SHP77 treated with DMSO at 0.1 percent for 48 hours (cell line): Measurements from ENCODE around the gene ERC1.
"Not testable (repeated sequence)": the region's sequence is repeated elsewhere in the genome, so short reads cannot be mapped to it uniquely, and the experiment has no call there.

Experiments used
- DNase-seq: peaks from one replicate; lab custom pipeline; 2025; lab: John Stamatoyannopoulos, UW

The ERC1 gene

DNA sequence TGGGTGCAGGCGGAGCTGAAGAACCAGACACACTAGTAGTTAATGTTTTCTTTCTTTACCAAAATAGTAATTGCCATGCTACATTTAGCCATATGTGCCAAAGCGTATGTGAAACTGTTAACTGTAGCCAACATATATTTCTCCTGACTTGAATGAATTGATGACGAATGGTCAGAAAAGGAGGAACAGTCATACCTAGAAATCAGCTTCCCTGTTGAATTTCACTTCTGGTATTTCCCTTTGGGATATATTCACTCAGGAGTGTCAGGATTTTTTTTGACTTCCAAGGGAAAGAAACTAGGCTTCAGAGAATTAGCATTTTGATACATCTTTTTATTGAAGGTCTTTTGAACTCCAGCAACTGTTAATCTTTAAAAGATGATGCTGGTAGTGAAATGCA, 87.0 kb downstream of the ERC1 start:
- no peak for DNase-seq

DNA sequence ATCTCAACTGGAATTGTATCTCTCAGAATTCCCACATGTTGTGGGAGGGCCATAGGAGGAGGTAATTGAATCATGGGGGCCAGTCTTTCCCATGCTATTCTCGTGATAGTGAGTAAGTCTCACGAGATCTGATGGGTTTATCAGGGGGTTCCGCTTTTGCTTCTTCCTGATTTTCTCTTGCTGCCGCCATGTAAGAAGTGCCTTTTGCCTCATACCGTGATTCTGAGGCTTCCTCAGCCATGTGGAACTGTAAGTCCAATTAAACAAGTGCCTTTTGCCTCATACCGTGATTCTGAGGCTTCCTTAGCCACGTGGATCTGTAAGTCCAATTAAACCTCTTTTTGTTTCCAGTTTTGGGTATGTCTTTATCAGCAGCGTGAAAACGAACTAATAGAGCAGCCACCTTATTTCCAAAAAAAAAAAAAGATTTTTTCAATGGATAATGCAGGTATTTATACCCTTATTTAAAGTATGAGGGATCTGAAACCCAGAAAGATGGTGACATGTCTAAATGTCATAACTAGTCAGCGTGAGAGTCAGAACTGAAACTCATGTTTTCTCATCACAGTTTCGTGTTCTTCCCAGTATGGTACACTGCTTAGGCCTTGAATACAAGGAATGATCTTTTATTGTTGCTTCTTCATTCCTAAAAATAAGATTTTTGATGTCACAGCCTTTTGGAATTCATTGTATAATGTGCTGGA, 89.6 kb downstream of the ERC1 start:
- DNase-seq: no peak

- DNase-seq: no peak
These were observed 92.3 kb downstream of the ERC1 start for GRCh38 chr12:1083151-1083888.

DNA sequence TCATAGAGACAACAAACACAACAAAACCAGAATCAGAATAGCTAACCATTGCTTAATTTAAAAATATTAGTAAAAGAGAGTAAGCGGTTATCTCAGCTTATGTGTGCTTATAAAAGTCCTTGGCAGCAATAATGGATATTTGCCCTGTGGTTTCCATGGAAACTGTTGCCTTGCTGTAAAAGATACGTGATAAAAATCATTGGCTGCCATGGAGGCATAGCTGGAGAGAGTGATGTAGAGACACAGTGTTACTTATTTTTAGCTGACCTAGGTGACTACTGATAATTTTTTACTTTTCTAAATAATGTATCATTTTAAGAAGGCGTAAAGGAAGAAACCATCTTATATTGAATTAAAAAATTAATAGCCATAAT, 92.9 kb downstream of the ERC1 start:
- no peak for DNase-seq

GRCh38 chr12:1091350-1091749, 100.3 kb downstream of the ERC1 start:
- no peak for DNase-seq

DNA sequence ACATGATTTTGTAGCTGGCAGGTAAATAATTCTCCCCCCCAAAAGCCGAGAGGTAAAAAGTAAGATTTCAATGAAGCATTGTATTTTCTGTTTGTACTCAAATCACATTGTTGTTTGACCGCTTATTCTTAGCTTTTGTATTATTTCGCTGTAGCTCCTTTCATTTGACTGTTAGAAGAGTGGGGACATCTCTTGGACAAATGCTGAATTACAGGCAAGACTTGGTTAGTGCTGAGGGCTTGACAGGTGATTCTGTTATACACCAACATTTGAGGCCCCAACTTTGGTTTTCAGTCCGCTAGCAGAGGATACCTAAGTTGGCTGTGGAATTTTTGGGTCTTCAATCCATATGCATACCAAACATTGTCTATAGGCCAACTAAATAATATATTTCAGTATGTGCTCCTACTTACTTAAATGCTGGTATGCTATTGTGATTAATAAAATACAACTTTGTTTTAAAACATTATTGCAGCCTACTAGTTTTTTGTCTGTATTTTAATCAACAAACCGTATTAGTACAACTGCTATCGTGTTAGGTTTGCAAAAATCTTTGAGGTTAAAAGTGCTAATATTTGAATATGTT, 102.2 kb downstream of the ERC1 start:
- peak; percentile 2 for DNase-seq

DNA sequence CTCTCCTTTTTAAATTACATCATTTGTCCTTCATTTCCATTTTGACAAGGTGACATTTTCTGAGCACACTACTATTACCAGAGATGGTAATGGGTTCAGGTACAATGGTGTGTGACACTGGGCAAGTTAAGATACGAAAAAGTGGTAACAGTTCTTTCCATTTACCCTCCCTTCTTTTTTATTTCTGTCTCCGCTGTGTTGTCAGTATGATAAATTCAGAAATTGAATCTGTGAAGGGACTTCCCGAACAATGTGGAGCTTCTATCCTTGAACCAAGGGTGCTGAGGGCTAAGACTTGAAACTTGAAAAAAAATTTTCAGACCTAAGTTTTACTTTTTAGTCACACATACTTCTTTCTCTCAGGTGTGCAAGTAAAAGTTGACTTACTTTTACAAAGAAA, 103.7 kb downstream of the ERC1 start:
- DNase-seq: no peak

GRCh38 chr12:1099158-1099557, 108.1 kb downstream of the ERC1 start:
- DNase-seq: no peak

DNA sequence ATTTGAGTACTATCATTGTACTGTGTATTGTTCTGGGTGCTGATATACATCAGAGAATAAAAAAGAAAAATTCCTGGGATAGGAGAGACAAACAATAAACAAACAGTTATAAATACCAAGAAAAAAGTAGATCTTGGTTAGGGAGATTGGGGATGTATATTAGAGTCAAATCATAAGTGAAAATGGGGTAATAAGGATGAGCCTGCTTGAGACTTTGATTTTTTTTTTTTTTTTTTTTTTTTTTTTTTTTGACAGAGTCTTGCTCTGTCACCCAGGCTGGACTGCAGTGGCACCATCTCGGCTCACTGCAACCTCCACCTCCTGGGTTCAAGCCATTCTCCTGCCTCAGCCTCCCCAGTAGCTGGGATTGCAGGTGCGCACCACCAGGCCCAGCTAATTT, 108.6 kb downstream of the ERC1 start:
- not testable (repeated sequence) for DNase-seq

- no peak for DNase-seq
These were observed 111.1 kb downstream of the ERC1 start for GRCh38 chr12:1102115-1102514.

DNA sequence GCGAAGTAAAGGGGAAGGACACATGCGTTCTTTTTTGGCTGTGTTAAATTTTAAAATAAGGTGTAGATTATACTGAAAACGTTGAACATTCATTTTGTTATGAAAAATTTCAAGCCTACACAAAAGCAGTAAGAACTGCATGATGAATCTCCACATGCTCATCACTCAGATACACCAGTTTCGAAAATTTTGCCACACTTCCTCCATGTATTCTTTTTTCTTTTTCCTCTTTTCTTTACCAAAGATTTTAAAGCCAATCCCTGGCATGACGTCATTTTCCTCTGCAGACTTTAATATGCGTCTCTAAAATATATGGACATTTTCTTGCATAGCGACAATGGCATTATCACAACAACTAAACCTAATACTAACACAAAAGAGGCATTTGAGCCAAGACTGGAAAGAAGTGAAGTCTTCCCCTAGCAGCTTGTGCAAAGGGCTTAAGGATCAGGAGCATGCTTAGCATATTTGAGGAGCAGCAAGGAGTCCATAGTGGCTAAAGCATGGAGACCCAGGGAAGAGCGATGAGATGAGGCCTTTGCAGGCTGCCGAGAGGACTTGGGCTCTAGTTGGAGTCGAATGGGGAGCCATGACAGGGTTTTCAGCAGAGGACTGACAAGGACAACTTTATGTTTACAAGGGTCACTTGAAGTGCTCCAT, 111.9 kb downstream of the ERC1 start:
- no peak for DNase-seq

DNA sequence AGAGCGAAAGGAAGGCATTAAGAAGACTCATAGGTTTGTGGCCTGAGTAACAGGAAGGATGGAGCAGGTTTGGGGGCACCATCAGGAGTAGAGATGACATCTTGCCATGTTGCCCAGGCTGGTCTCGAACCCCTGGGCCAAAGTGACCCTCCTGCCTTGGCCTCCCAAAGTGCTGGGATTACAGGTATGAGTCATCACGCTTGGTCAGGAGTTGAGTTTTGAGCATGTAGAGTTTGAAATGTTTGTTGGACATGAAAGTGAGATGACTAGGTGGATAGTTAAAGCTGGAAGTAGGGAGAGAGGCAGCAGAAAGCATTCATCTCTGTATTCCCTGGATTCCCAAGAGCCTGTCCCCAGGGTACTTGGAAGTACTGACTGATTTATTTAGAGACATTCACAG, 112.6 kb downstream of the ERC1 start:
- no peak for DNase-seq

DNA sequence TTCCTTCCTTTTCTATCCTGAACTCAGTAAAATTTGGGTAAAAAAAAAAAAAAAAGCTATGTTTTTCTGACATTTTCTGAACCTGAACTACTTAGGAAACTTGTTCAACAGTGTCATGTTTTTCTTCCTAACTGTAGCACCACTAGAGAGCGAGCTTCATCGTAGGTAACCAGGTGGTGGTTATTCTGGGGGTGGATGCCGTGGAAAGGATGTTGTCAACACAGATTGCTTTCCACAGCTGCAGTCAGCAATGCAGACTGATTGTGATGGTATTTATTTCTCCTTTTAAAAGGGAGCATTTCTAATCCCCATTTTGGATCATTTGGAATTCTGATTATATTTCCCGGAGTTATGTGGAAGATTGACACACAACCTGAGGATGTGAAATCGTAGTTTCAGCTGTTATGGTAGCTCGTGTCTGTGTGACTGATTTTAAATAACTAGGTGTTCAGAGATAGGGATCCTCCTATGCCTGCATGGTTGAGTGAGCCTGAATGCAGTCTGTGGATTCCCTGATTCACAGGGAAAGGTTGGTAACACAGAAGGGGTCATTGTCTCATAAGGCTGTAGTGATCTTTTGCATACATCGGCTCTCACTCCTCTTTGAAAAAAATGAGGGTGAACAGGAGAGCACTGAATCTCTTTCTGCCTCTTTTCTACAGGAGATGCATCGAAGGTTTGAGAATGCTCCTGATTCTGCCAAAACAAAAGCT, 113.2 kb downstream of the ERC1 start:
- no peak for DNase-seq

DNA sequence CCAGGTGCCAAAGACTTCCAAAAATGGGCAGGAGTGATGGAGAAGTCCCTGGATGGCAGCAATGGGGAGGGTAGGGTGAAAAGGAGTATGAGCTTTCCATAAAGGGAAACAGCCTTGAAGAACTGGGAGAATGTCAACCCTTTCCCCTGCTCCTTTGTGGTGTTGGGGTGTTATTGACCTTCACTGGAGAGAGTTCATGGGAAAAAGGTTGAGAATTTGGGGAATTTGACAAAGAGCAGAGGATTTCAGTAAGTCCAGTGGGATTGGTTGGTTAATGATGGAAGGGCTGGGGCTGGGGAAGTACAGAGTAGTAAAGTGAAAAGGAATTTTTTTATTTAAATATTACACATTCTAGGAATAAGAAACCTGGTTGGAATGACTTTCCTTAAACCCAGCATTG, 116.6 kb downstream of the ERC1 start:
- no peak for DNase-seq

- no peak for DNase-seq
These were observed 117.3 kb downstream of the ERC1 start for GRCh38 chr12:1108276-1108675.

DNA sequence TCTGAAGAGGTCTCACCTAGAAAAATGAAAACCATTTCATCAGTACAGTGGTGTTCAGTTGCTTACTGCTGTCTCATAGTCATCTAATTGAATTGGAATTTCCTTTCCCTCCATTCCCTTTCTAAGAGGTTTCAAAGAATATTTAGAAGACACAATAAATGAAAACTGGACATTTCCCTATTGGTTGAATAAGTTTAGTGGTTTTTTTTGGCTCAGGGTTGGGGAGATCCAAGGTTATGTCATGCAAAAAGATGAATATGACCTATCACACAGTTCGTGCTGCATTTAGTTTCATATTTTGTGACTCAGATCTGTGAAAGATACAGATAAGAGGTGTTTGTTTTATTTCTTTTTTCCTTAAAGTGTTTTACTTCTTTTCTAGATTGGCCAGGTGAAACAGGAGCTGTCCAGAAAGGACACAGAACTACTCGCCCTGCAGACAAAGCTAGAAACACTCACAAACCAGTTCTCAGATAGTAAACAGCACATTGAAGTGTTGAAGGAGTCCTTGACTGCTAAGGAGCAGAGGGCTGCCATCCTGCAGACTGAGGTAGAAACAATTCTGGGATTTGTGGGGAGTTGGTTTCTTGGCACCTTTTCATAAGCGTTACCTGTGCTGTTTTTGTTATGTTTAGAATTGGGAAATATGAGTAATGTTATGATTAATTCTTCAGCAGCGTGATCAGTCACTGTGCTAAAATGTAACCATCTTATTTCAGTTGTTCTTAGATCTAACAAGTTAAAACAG, 124.6 kb downstream of the ERC1 start:
- DNase-seq: no peak

GRCh38 chr12:1117371-1117770, 126.3 kb downstream of the ERC1 start:
- DNase-seq: no peak

- DNase-seq: peak; percentile 25
These were observed 127.0 kb downstream of the ERC1 start for GRCh38 chr12:1117970-1118563.

DNA sequence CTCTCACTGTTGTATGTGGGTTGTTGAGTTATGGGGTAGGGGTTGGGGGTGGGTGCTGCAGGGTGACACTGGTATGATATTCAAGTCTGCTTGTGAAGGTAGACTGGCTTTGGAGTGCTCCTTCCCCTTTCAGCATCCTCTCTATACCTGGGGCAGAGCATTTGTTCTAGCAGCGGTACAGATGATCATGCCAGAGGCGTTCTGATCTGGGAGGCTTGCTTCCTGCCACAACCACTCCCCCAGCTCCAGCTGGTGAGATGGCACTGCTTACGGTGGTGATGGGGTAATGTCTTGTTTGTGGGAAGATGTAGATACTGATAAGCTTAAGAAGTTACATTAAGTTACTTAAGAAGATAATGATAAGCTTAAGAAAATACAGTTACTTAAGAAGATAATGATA, 131.8 kb downstream of the ERC1 start:
- no peak for DNase-seq

DNA sequence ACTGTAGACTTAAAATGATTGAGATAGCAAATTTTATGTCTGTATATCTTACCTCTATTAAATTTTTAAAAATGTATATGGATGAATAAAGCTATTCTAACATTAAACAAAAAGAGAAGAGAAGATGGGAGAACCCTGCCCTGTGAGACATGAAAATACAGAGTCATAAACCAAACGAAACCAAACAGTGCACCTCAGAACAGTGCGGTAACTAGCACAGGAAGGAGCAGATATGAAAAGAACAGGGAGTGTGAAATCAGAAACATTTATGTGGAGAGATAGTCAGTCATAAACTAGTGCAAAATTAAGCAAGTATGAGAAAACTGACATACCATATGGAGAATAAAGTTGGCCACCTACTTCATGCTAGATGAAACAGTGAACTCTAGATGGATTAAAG, 135.1 kb downstream of the ERC1 start:
- no peak for DNase-seq

GRCh38 chr12:1127021-1127420, 136.0 kb downstream of the ERC1 start:
- no peak for DNase-seq
